ENCODE measurements around the gene CCDC40. TPM values are rescaled to one million over a fixed set of nuclear protein-coding genes. Genes with fewer than 3 reads are reported as not detected.

The CCDC40 gene
- total and polyA plus RNA-seq, 2 of the 13 experiments (the other 11 are each of a cell fraction or from before 2014, with no cell fraction given) = 4.1 to 5.5 TPM

GRCh38 chr17:80008383-80008840 lies 28.0 kb upstream of the CCDC40 start (continued):
- TF ChIP-seq SP5 (CRISPR knock-in tag; IDR thresholded peaks at IDR 0.05; ENCODE audit: borderline replicate concordance, low read depth) (peak; percentile 85), ZNF777 (CRISPR knock-in tag; IDR thresholded peaks at IDR 0.05) (no peak), ZNF432 (CRISPR knock-in tag; IDR thresholded peaks at IDR 0.05; ENCODE audit: borderline replicate concordance) (no peak), ZFP62 (CRISPR knock-in tag; IDR thresholded peaks at IDR 0.05) (no peak), UBTF (CRISPR knock-in tag; IDR thresholded peaks at IDR 0.05) (peak; percentile 49), CREM (IDR thresholded peaks at IDR 0.05) (no peak), CREM (CRISPR knock-in tag; IDR thresholded peaks at IDR 0.05) (no peak), ZBTB20 (CRISPR knock-in tag; IDR thresholded peaks at IDR 0.05; ENCODE audit: borderline replicate concordance, low read depth) (0 out of 2 replicates have a peak, but pooled peaks have one; percentile 48), TARDBP (CRISPR knock-in tag; IDR thresholded peaks at IDR 0.05) (peak; percentile 82), ZNF878 (CRISPR knock-in tag; IDR thresholded peaks at IDR 0.05) (no peak), ZNF160 (CRISPR knock-in tag; IDR thresholded peaks at IDR 0.05) (no peak), ZGPAT (CRISPR knock-in tag; IDR thresholded peaks at IDR 0.05) (peak; percentile 71; the same call in 1 of the 2 replicates), SNAPC2 (CRISPR knock-in tag; IDR thresholded peaks at IDR 0.05) (0 out of 2 replicates have a peak, but pooled peaks have one; percentile 75), CTCF (CRISPR knock-in tag; IDR thresholded peaks at IDR 0.05) (peak; percentile 98), U2AF1 (optimal IDR thresholded peaks at IDR 0.05; ENCODE audit: low read depth, low read length) (peak; percentile 62), PHF21A (CRISPR knock-in tag; IDR thresholded peaks at IDR 0.05) (no peak), MXD4 (CRISPR knock-in tag; IDR thresholded peaks at IDR 0.05) (peak; percentile 65; the same call in 1 of the 2 replicates), ZNF589 (CRISPR knock-in tag; conservative IDR thresholded peaks at IDR 0.05) (no peak; the same call in 1 of the 2 replicates), SETDB1 (CRISPR knock-in tag; IDR thresholded peaks at IDR 0.05; ENCODE audit: borderline replicate concordance) (no peak), KDM5B (CRISPR knock-in tag; IDR thresholded peaks at IDR 0.05; ENCODE audit: borderline replicate concordance) (peak; percentile 78; the same call in 1 of the 2 replicates), CSRNP1 (CRISPR knock-in tag; IDR thresholded peaks at IDR 0.05) (peak; percentile 52; the same call in 1 of the 2 replicates), GFI1 (CRISPR knock-in tag; IDR thresholded peaks at IDR 0.05; ENCODE audit: borderline replicate concordance) (no peak), SUZ12 (IDR thresholded peaks at IDR 0.05; ENCODE audit: low read depth, low read length) (no peak), BATF2 (CRISPR knock-in tag; IDR thresholded peaks at IDR 0.05) (no peak)
